ENCODE data around the gene DCX.

Gene DCX

DNA sequence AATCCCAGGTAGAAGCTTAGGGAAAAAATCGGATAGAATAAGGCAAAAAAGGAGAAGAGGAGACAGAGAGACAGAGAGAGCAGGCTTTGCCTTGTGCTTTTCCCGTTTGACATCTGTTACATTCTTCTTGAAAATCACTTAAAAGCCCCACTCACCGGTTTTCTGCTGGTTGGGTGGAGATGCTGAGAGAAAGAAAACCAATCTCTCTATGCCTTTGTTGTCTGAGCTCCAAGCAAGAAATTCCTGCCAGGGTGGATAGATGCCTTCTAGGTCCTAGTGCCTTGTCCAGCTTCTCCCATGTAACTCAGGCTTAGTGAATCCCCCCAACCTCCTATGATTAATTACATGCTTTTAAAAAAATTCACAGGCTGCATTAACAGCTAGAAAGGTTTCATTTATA is at the start of gene DCX:
Gene DCX, minus strand, starts transcription at position 210 of the 400 bp plus-strand sequence. CDS start 1,794 bp downstream, outside the sequence.
- no peak for DNase-seq

- no peak for DNase-seq
Measured at GRCh38 chrX:111460607-111461006, 48.6 kb upstream of the DCX start.

GRCh38 chrX:111447298-111447697 is 35.3 kb upstream of the DCX start:
- DNase-seq, result no peak

- DNase-seq, result no peak
Measured at GRCh38 chrX:111445485-111445884, 33.5 kb upstream of the DCX start.

DNA sequence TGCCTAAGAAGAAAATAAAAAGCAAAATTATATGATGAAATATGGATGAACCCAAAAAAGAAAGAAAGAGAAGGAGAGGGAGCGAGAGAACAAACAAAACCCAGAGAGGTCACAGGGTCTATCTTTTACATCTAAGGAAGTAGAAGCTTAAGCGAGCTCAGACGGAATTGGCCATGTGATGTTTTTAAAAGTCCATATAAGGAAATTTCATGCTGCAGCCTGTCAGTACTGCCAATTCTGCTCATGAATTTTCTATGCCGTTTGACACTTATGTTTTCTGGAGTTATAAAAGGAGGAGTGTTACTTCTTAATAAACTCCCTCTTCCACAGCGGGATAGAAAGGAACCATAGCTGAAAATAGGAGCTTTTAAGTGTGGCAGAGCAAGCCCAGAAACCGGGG is 32.9 kb upstream of the DCX start:
- DNase-seq, result no peak

DNA sequence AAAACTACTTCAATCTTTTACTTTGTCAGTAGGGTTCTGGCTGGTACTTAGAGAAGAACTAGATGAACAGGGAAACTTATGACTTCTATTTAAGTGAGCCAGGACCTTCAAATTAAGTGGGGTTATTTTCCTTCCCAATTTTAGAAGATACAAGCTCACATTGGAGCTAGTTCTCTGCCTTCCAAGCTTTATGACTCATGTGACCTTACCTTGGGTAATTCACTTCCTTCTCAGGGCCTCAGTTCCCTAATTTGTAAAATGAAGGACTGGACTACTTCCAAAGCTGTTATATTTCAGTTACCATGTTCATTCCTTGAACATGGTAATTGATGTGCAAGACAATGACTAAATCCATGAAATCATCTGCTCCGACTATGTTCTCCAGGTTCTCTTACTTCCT is 32.0 kb upstream of the DCX start:
- no peak for DNase-seq

DNA sequence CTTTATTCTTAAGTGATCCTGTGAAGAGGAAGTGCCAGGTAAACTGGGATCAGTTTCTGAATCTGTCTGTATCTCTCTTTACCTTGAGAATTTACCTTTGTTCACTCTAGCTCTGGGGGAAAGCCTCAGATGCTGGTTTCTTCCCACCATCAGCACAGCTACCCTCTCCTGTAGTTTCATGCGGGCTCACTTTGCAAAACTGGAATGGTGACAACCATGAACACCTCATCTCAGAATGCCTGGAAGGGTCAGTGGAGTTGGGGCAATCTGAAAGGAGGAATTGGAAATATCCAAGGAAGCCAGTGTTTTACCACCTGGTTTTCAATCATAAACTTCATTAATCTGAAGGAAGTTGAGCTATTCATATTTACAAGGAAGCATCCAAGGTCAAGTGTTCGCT is 30.8 kb upstream of the DCX start:
- no peak for DNase-seq

DNA sequence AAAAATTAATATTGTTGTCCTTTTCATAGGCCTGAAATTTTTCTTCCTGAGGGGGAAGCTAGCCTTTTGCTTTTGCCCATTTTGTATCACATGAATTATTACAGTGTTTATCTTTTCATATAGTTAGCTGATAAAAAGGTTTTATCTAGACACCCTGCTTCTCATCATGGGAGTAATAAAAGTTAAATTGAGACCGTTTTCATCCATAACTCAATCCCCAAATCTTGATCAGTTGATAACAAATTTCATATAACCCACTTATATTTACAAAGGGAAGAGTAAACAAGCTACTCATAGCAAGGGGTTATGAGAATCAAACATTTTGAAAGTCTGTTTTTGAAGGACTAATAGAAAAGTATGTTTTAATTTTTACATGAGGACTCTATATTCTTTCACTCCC is 23.5 kb upstream of the DCX start:
- no peak for DNase-seq

DNA sequence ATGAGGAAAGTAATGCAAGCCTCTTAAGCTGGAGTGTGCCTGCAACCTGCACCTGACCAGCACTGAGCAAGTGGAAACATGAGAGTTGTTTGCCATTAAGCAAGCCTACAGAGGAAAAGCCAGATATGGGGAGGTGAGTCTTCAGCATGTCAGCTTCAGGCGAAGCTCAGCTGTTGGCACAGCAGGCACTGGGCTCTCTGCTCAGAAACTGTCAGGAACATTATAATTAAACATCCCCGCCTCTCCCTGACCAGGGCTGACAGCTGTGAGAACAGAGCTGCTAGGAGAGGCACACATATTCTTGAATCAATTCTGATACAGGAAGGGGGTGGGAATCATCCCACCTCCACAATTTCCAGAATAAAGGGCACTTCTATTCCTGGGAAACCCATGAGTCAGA is 19.0 kb upstream of the DCX start:
- no peak for DNase-seq

DNA sequence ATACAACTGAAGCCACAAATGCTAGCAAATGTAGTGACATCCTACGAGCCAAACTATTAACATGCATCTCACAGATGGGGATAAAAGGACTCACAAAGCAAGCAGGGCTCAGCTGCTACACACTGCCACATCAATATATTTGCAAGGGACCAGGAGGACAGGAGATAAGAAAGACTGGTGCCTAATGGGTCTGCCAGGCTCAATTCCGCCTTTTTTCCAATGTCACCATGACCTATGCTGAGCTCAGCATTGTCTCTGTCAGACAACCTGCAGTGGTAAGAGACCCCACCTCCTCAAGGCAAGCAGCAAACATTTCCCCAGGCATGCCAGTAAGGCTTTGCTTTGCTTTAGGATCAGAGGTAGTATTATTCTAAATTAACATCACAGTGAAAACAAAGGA is 435 bp downstream of the DCX start:
- no peak for DNase-seq

DNA sequence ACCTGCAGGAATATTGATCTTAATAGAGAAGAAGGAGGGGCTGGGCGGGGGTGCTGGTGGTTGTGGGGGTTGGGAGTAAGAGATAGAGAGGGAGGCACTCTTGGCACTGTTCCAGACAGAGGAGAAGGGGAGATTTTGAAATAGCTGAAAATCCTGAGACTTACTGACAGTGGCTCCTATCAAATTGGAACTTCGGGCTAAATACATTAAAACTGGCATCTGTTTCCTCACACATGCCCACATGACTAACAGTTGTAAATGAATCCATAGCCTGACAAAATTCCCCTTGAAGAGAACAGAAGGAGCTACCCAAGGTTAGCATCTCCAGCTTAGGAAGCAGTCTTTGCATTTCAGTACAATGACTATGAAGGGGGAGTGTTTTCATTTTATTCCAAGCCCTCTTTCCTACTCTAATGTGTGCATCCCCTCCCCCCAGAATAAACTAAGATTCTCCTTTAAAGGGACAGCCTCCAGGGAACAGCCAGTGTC is 1.4 kb downstream of the DCX start:
- no peak for DNase-seq

DNA sequence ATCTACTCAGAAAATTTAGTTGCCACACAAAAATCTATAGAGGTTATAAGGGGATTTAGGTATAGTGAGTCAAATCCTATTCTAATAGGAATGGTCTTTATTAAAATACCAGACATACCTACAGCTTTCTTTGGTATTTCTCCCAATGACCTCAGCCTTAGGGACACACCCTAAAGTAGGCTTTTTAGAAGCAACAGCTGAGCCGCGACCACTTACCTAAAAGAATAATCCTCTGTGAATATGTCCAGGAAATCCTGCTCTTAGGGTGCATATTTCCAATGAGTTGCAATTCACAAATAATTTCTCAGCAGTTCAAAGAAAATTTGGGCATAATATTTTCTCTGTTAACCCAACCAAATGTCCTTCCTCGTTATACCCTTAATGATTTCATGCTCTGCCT is 2.7 kb downstream of the DCX start:
- no peak for DNase-seq

DNA sequence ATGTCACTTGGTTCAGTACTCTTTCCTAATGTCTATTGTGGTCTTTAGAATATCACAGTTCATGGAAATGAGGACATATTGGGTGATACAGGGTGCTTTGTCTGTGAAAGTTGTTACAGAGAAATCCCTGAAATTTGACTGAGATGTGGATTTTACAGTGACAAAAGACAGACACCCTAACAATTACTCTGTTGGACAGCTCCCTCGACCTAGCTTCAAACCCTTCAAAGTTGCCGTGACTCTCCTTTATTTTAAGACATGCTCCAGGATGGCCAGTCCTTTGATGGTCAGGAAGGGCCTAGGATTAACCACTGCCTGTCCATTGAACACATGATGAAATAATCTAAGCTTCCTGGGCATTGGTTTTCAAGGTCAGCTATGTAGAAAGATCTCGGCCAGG is 4.0 kb downstream of the DCX start:
- no peak for DNase-seq

GRCh38 chrX:111402344-111402743 is 9.6 kb downstream of the DCX start:
- DNase-seq, result no peak

DNA sequence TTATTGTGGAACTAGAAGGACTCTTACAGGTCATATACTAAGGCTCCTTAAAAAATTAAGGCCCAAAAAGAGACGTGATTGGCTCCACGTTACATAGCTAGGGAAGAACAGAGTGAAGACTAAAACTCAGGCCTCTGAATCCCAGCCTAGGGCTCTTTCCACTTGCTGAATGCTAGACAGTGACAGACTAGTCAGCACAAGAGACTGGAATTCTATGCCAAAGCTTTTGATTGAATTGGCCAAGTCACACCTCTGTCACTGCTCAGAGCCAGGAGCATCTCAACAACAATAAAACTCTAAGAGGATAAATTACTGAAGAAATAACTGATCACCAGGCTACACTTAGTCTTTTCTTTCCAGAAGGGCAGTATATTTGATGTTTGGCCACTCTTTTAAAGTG is 16.8 kb downstream of the DCX start:
- DNase-seq, result no peak

GRCh38 chrX:111394569-111394968 is 17.4 kb downstream of the DCX start:
- no peak for DNase-seq

- DNase-seq, result no peak
Measured at GRCh38 chrX:111387470-111388070, 24.4 kb downstream of the DCX start.

GRCh38 chrX:111386615-111387233 is 25.3 kb downstream of the DCX start:
- no peak for DNase-seq

DNA sequence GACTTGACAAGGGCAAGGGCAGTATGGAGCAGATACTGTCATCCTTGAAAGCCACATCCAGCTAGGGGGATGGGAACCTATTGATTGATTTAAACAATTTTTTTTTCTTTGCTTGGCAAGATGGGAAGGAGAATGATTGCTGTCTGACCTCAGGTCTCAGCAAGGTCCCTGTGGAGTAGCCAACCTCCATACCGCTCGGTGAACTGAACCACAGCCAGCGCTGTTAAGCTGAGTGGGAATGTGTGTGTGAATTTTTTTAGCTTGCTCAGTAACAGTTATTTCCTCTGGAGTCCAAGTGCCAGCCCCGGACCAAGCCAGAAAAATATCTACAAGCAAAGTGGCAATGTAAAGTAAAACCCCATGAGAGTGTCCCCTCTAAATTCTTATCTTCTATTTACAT is 25.9 kb downstream of the DCX start:
- DNase-seq, result no peak

- DNase-seq, result no peak
Measured at GRCh38 chrX:111382277-111382676, 29.7 kb downstream of the DCX start.

DNA sequence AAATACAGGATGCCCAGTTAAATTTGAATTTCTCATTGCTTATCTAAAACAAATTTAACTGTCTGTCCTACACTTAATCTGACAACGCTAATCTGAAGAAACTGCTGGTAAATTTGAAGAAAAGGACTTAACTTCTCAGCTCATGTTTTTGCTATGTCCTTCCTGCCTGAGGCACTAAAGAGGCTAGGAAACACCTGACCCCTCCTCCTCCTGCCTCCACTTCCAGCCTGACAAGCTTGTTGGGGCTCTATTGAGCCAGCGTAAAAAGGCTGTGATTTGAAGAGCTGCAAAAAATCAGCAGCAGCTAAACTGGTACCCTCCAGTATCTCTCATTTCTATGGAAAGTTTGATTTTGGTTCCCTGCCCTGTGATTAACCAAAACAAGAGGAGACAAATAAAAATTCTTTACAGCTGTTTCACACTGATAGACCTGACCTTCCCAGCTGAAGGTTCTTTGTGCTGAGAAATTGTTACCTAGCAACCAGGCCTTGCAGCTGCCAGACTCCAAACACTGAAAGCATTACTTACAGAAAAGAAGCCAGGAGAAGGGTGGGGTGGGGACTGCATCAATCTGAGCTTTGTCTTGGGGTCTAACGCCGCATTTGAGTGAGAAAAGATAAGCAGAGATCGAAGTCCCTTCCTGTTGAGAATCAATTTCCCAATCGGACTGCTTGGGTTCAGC is 35.0 kb downstream of the DCX start:
- DNase-seq, result no peak

DNA sequence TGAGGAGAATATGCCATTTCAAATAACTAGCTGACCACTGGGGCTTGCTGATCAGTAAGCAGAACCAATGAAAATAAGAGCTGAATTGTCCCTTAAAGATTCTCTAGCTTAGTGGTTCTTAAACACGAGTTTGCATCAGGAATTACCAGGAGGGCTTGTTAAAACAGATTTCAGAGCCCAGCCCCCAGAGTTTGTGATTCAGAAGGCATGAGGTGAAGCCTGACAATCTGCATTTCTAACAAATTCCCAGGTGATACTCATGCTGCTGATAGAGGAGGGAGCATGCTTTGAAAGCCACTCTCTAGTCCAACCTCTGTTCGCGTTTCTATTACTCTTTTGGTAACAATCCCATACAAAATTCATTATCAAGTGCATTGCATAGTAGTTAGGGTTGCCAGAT is 35.5 kb downstream of the DCX start:
- DNase-seq, result no peak

DNA sequence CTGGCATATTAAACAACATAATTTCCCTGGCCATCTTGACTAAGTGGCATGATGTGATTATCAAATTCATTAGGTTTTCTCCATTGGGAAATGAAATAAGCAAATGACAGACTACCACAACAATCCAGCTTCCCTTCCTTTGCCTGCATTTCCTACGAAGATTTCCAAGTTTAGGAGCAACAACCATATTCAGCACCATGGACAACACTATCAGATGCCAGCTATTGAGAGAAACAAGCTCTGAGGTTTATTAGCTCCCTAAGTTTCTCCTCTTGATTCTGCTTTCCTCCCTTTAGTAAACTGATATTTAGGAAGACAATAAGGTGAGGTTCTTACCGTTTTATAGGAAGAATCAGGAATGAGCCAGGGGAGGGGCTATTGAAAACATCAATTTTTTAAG is 36.2 kb downstream of the DCX start:
- no peak for DNase-seq

- no peak for DNase-seq
Measured at GRCh38 chrX:111372086-111372485, 39.9 kb downstream of the DCX start.

Measured in HCEC 1CT (cell line).